Umbilical cord (tissue), 2 donors: ENCODE results near the gene CDK6. TPM values are rescaled to one million over a fixed set of nuclear protein-coding genes. Genes with fewer than 3 reads are reported as not detected.

Experiments used
- DNase-seq: peaks from one replicate; pipeline ENCODE4 v3.0.0-alpha.2; 2015; ENCODE audit warnings: low spot score
- total RNA-seq: library from RNA; depleted of rRNA; stranded (reverse); fragments of >200 nt; gene quantifications from one replicate; pipeline ENCODE4 v1.2.3, GENCODE V29; 2014; ENCODE audit warnings: low replicate concordance; ENCODE audit not compliant: insufficient read depth

The CDK6 gene
- total RNA-seq, 1 donor from 2014 or later: 118 TPM

- DNase-seq: no peak
These were observed 154.0 kb downstream of the CDK6 start for GRCh38 chr7:92682330-92682729.

GRCh38 chr7:92681633-92682032, 154.7 kb downstream of the CDK6 start:
- no peak for DNase-seq

GRCh38 chr7:92680442-92680841, 155.9 kb downstream of the CDK6 start:
- no peak for DNase-seq

- no peak for DNase-seq
These were observed 158.0 kb downstream of the CDK6 start for GRCh38 chr7:92678291-92678920.

GRCh38 chr7:92674379-92674778, 162.0 kb downstream of the CDK6 start:
- no peak for DNase-seq

GRCh38 chr7:92671505-92672169, 164.7 kb downstream of the CDK6 start:
- DNase-seq: no peak

- no peak for DNase-seq
These were observed 166.0 kb downstream of the CDK6 start for GRCh38 chr7:92670204-92670851.

GRCh38 chr7:92669616-92670165, 166.7 kb downstream of the CDK6 start:
- no peak for DNase-seq

- no peak for DNase-seq
These were observed 167.8 kb downstream of the CDK6 start for GRCh38 chr7:92668564-92668963.

- DNase-seq: no peak
These were observed 168.4 kb downstream of the CDK6 start for GRCh38 chr7:92667816-92668535.

GRCh38 chr7:92665926-92666325, 170.4 kb downstream of the CDK6 start:
- DNase-seq: no peak

- DNase-seq: no peak
These were observed 174.7 kb downstream of the CDK6 start for GRCh38 chr7:92661651-92662050.

GRCh38 chr7:92658671-92659070, 177.7 kb downstream of the CDK6 start:
- no peak for DNase-seq

- DNase-seq: no peak
These were observed 179.0 kb downstream of the CDK6 start for GRCh38 chr7:92657391-92657790.

- no peak for DNase-seq
These were observed 180.3 kb downstream of the CDK6 start for GRCh38 chr7:92656121-92656520.

GRCh38 chr7:92655346-92655884, 181.0 kb downstream of the CDK6 start:
- DNase-seq: no peak

- DNase-seq: no peak
These were observed 183.2 kb downstream of the CDK6 start for GRCh38 chr7:92653136-92653535.

- DNase-seq: no peak
These were observed 183.8 kb downstream of the CDK6 start for GRCh38 chr7:92652536-92652935.

- DNase-seq: no peak
These were observed 186.0 kb downstream of the CDK6 start for GRCh38 chr7:92650391-92650790.

GRCh38 chr7:92648067-92648466, 188.3 kb downstream of the CDK6 start:
- DNase-seq: no peak

- no peak for DNase-seq
These were observed 188.7 kb downstream of the CDK6 start for GRCh38 chr7:92647652-92648051.
